ENCODE data around the gene KDM4C.

GRCh38 chr9:7103367-7103766 lies 345.6 kb downstream of the KDM4C start:
- TF ChIP-seq CTCF (conservative IDR thresholded peaks at IDR 0.05 in 1 of 2, IDR thresholded peaks at IDR 0.05 in 1 of 2; ENCODE audit: low read depth in 1 of 2, low read length in 2 of 2) (no peak), EZH2 (IDR thresholded peaks at IDR 0.05; ENCODE audit: low read length, missing control alignments) (no peak)
